ENCODE data around the gene KCNF1. TPM values are rescaled to one million over a fixed set of nuclear protein-coding genes. Genes with fewer than 3 reads are reported as not detected.

The KCNF1 gene
- total RNA-seq, 4 donors from 2014 or later: 20.2 to 51.7 (median 44.4) TPM

GRCh38 chr2:10879159-10879558 lies 32.6 kb upstream of the KCNF1 start:
- WGBS: 73% methylated on average over 7 of the region's 9 CpGs
- H3K4me1 ChIP-seq: peaks cover 0 to 31% (median 1%) of the 10 kb centered on the region in 4 donors
- H3K4me3 ChIP-seq: no peak overlapping the region
- DNase-seq (ENCODE audit: extremely low spot score): no peak
- H3K9me3 ChIP-seq: no peaks in the 10 kb centered on the region
- H3K36me3 ChIP-seq: no peaks in the 10 kb centered on the region
- intact Hi-C loops (cut with DNase I): no loop called here
- no peak overlapping the region for H3K27ac ChIP-seq (replicated peaks in 1 of 4)
- H3K27me3 ChIP-seq: peaks cover 0 to 8% (median 0%) of the 10 kb centered on the region in 4 donors
- TF ChIP-seq POLR2A (IDR thresholded peaks at IDR 0.05; ENCODE audit: low read depth): no peak
- no peak for TF ChIP-seq EP300 (IDR thresholded peaks at IDR 0.05)
- TF ChIP-seq POLR2AphosphoS5 (IDR thresholded peaks at IDR 0.05): no peak
- TF ChIP-seq, protein P1, sequence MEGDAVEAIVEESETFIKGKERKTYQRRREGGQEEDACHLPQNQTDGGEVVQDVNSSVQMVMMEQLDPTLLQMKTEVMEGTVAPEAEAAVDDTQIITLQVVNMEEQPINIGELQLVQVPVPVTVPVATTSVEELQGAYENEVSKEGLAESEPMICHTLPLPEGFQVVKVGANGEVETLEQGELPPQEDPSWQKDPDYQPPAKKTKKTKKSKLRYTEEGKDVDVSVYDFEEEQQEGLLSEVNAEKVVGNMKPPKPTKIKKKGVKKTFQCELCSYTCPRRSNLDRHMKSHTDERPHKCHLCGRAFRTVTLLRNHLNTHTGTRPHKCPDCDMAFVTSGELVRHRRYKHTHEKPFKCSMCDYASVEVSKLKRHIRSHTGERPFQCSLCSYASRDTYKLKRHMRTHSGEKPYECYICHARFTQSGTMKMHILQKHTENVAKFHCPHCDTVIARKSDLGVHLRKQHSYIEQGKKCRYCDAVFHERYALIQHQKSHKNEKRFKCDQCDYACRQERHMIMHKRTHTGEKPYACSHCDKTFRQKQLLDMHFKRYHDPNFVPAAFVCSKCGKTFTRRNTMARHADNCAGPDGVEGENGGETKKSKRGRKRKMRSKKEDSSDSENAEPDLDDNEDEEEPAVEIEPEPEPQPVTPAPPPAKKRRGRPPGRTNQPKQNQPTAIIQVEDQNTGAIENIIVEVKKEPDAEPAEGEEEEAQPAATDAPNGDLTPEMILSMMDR (IDR thresholded peaks at IDR 0.05): no peak

DNA sequence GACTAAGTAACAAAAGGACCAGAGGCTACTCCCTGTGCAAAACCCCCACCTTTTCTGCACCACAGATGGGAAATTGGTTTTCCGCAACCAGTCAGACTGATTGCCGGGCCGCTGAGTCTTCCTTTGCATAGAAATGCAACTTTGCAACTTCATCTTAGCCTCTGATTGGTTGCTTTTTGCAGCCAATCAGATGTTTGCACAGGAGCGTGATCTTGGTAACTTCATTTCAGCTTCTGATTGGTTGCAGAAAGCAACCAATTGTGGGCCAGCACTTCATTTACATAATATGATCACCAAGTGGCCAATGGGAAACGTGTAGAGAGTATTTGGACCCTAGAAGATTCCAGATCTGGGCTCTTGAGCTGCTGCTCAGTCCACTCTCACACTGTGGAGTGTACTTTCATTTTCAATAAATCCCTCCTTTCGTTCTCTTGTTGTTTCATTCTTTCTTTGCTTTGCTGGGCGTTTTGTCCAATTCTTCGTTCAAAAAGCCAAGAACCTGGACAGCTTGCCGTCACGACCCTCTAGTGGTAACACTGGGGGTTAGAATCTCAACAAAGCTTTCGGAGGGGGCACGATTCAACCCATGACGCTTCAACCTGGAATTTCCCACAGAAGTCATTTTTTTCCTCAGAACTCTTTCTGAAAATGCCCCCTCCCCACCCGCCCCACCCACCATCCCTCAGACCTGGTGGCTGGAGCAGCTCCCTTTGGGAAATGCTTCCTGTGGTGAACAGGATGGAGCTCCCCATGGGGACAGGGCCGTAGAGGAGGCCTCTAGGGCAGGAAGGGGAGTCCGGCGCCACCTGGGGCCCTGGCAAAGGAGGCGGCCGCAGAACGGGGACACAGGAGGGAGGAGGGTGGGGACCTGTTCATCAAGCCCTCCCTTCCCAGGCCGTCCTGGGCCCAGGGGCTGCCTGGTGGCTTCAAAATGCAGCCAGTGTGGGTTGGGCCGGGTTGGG lies 31.8 kb upstream of the KCNF1 start:
- H3K27ac ChIP-seq (replicated peaks in 1 of 4): no peak overlapping the region
- H3K4me1 ChIP-seq: peaks cover 0 to 29% (median 1%) of the 10 kb centered on the region in 4 donors
- H3K27me3 ChIP-seq: peaks cover 0 to 8% (median 0%) of the 10 kb centered on the region in 4 donors
- H3K4me3 ChIP-seq: no peak overlapping the region
- TF ChIP-seq, protein P1 (IDR thresholded peaks at IDR 0.05): no peak
- TF ChIP-seq EP300 (IDR thresholded peaks at IDR 0.05) (no peak), POLR2AphosphoS5 (IDR thresholded peaks at IDR 0.05) (no peak), POLR2A (IDR thresholded peaks at IDR 0.05; ENCODE audit: low read depth) (no peak)
- no peaks in the 10 kb centered on the region for H3K9me3 ChIP-seq
- H3K36me3 ChIP-seq: no peaks in the 10 kb centered on the region
- DNase-seq (ENCODE audit: extremely low spot score): no peak
- 75% methylated on average over 14 of the region's 22 CpGs for WGBS
- intact Hi-C loops (cut with DNase I): no loop called here

DNA sequence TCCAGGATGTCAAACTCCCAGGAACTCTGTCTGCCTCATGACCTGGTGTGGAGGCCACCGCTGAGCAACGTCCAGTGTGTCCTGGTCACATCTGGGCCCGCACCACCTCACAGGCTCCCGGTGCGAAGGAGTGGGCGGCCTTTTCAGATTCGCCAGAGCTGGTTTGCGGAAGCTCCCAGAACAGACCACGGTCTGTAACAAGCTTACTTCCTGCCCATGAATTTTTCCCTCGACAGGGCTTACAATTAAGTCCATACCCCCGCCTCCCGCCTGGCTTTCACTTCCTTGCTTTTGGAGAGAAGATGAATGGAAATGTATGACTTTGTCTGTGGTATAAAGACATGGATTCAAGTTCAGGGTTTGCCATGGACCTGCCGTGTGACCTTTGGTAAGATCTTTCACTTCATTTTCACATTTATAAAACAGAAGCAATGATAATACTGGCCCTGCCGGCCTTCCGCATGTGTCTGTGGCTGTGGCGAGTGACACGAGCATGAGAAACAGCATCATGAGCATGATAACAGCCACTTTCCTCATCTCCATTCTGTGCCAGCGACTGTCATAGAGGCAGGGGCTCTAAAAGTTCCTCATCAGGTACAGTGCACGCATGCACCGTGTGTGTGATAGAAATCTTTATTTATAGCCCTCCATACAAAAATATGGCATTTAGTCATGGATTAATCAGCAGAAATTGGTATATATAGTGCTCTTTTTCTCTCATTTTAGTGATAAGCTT lies 31.0 kb upstream of the KCNF1 start:
- WGBS: 91% methylated on average over 16 of the region's 20 CpGs
- H3K4me1 ChIP-seq: peaks cover 0 to 26% (median 1%) of the 10 kb centered on the region in 4 donors
- H3K36me3 ChIP-seq: no peaks in the 10 kb centered on the region
- intact Hi-C loops (cut with DNase I): no loop called here
- H3K4me3 ChIP-seq: no peak overlapping the region
- H3K27ac ChIP-seq (replicated peaks in 1 of 4): no peak overlapping the region
- no peaks in the 10 kb centered on the region for H3K9me3 ChIP-seq
- no peak for DNase-seq (ENCODE audit: extremely low spot score)
- H3K27me3 ChIP-seq: peaks cover 0 to 8% (median 0%) of the 10 kb centered on the region in 4 donors
- TF ChIP-seq, protein P1 (IDR thresholded peaks at IDR 0.05): no peak
- TF ChIP-seq POLR2AphosphoS5 (IDR thresholded peaks at IDR 0.05) (no peak), POLR2A (IDR thresholded peaks at IDR 0.05; ENCODE audit: low read depth) (no peak), EP300 (IDR thresholded peaks at IDR 0.05) (no peak)

GRCh38 chr2:10882568-10882967 lies 29.2 kb upstream of the KCNF1 start:
- TF ChIP-seq, protein P1 (IDR thresholded peaks at IDR 0.05): no peak
- TF ChIP-seq EP300 (IDR thresholded peaks at IDR 0.05) (no peak), POLR2A (IDR thresholded peaks at IDR 0.05; ENCODE audit: low read depth) (no peak), POLR2AphosphoS5 (IDR thresholded peaks at IDR 0.05) (no peak)
- H3K27ac ChIP-seq (replicated peaks in 1 of 4): no peak overlapping the region
- H3K36me3 ChIP-seq: no peaks in the 10 kb centered on the region
- 90% methylated on average over 3 of the region's 3 CpGs for WGBS
- DNase-seq (ENCODE audit: extremely low spot score): no peak
- H3K4me3 ChIP-seq: no peak overlapping the region
- H3K4me1 ChIP-seq: peaks cover 0 to 23% (median 1%) of the 10 kb centered on the region in 4 donors
- peaks cover 0 to 12% (median 0%) of the 10 kb centered on the region in 4 donors for H3K27me3 ChIP-seq
- intact Hi-C loops (cut with DNase I): no loop called here
- no peaks in the 10 kb centered on the region for H3K9me3 ChIP-seq
